ENCODE data around the gene SPINK8.
"Not testable (repeated sequence)": the region's sequence is repeated elsewhere in the genome, so short reads cannot be mapped to it uniquely, and the experiment has no call there.

Gene SPINK8

GRCh38 chr3:48333346-48334245, at the start of gene SPINK8:
Gene SPINK8, minus strand, starts transcription at chr3:48333661. Its CDS starts 5,320 bp downstream, at chr3:48328341.
- not testable (repeated sequence) for DNase-seq (ENCODE audit: low spot score)

GRCh38 chr3:48372862-48373435, 39.5 kb upstream of the SPINK8 start:
- DNase-seq (ENCODE audit: low spot score): no peak

- DNase-seq (ENCODE audit: low spot score): no peak
Measured at GRCh38 chr3:48372377-48372770, 38.9 kb upstream of the SPINK8 start.

- no peak for DNase-seq (ENCODE audit: low spot score)
Measured at GRCh38 chr3:48371651-48372376, 38.4 kb upstream of the SPINK8 start, which contains the start of gene FBXW12. Gene FBXW12, plus strand, starts transcription at chr3:48372219. Its CDS starts 549 bp downstream, at chr3:48372768.

- no peak for DNase-seq (ENCODE audit: low spot score)
Measured at GRCh38 chr3:48370333-48370713, 36.9 kb upstream of the SPINK8 start.

GRCh38 chr3:48369693-48370332, 36.4 kb upstream of the SPINK8 start:
- DNase-seq (ENCODE audit: low spot score): no peak

GRCh38 chr3:48367201-48367600, 33.7 kb upstream of the SPINK8 start:
- no peak for DNase-seq (ENCODE audit: low spot score)

- no peak for DNase-seq (ENCODE audit: low spot score)
Measured at GRCh38 chr3:48364840-48365239, 31.4 kb upstream of the SPINK8 start.

- DNase-seq (ENCODE audit: low spot score): no peak
Measured at GRCh38 chr3:48361928-48362327, 28.5 kb upstream of the SPINK8 start.

GRCh38 chr3:48356419-48356818, 23.0 kb upstream of the SPINK8 start:
- no peak for DNase-seq (ENCODE audit: low spot score)

GRCh38 chr3:48353987-48354386, 20.5 kb upstream of the SPINK8 start:
- no peak for DNase-seq (ENCODE audit: low spot score)

GRCh38 chr3:48352546-48352945, 19.1 kb upstream of the SPINK8 start:
- no peak for DNase-seq (ENCODE audit: low spot score)

- no peak for DNase-seq (ENCODE audit: low spot score)
Measured at GRCh38 chr3:48347500-48347899, 14.0 kb upstream of the SPINK8 start.

GRCh38 chr3:48345946-48346572, 12.6 kb upstream of the SPINK8 start:
- no peak for DNase-seq (ENCODE audit: low spot score)

- DNase-seq (ENCODE audit: low spot score): no peak
Measured at GRCh38 chr3:48344867-48345507, 11.5 kb upstream of the SPINK8 start.

- DNase-seq (ENCODE audit: low spot score): no peak
Measured at GRCh38 chr3:48343432-48343831, 10.0 kb upstream of the SPINK8 start.

GRCh38 chr3:48338635-48339034, 5.2 kb upstream of the SPINK8 start:
- no peak for DNase-seq (ENCODE audit: low spot score)

GRCh38 chr3:48337536-48337935, 4.1 kb upstream of the SPINK8 start:
- DNase-seq (ENCODE audit: low spot score): not testable (repeated sequence)

- not testable (repeated sequence) for DNase-seq (ENCODE audit: low spot score)
Measured at GRCh38 chr3:48335286-48335685, 1.8 kb upstream of the SPINK8 start.

- DNase-seq (ENCODE audit: low spot score): no peak
Measured at GRCh38 chr3:48334605-48335004, 1.1 kb upstream of the SPINK8 start.
